Testis (tissue), 3 donors: Measurements from ENCODE around the gene INMT. TPM values are rescaled to one million over a fixed set of nuclear protein-coding genes. Genes with fewer than 3 reads are reported as not detected.

ENCODE experiments used
- DNase-seq: peaks from one replicate; pipeline ENCODE4 v3.0.0-alpha.2; 2019
- H3K27ac ChIP-seq, 2 donors: fragments of 200-600 bp; sonication (generic); one replicate each; pipeline ENCODE4 v1.5.1; 2019
- H3K27me3 ChIP-seq: fragments of 200-600 bp; sonication (generic); one replicate; pipeline ENCODE4 v1.5.1; 2019
- H3K36me3 ChIP-seq: fragments of 200-600 bp; sonication (generic); one replicate; pipeline ENCODE4 v1.5.1; 2017; ENCODE audit warnings: low read depth; ENCODE audit errors: missing control alignments
- H3K4me1 ChIP-seq: fragments of 200-600 bp; sonication (generic); one replicate; pipeline ENCODE4 v1.5.1; 2019
- H3K4me3 ChIP-seq, 2 donors: fragments of 200-600 bp; sonication (generic); one replicate each; pipeline ENCODE4 v1.5.1; 2017 to 2019
- H3K9me3 ChIP-seq: fragments of 200-600 bp; sonication (generic); one replicate; pipeline ENCODE4 v1.5.1; 2017
- POLR2A ChIP-seq: fragments of 450-650 bp; IDR thresholded peaks from one replicate; pipeline ENCODE4 v1.6.1; 2017; ENCODE audit warnings: antibody characterized with exemption, mild to moderate bottlenecking, moderate library complexity
- whole genome bisulfite sequencing, 2 donors: methylation state at CpG; one replicate each; pipeline ENCODE4 v1.1.5; 2018; 5-methylcytosine and 5-hydroxymethylcytosine counted together
- intact Hi-C: fragments of 100-400 bp; cut with DNase I; formaldehyde crosslinking; loops from one replicate; pipeline ENCODE4 v1.15.1; 2023; ENCODE audit warnings: low total_unique reads
- polyA plus RNA-seq: library from polyadenylated mRNA; stranded (reverse); fragments of 350-450 nt; fragmentation: Illumina TruSeq; extraction: RNeasy Lipid Tissue Mini Kit (QIAGEN cat#74804); gene quantifications from one replicate; pipeline ENCODE4 v1.2.3, GENCODE V29; 2014; ENCODE audit warnings: low read depth, low replicate concordance; ENCODE audit not compliant: insufficient read depth
- total RNA-seq, 2 donors: library from RNA; depleted of rRNA; stranded (reverse); fragments of >200 nt; gene quantifications; one replicate each; pipeline ENCODE4 v1.2.3, GENCODE V29; 2016
- TF ChIP-seq, protein P1 (sequence below), 3 experiments: fragments of 450-650 bp in 2 of 3; fragments of 200-600 bp in 1 of 3; sonication (generic) in 1 of 3; IDR thresholded peaks; one replicate each; pipeline ENCODE4 v1.5.1; 2016 to 2019; ENCODE audit warnings: antibody characterized with exemption in 3 of 3, mild to moderate bottlenecking in 2 of 3, moderate library complexity in 1 of 3

INMT gene
- total and polyA plus RNA-seq, 3 donors from 2014 or later: 31.8 to 68.4 (median 41.2) TPM

DNA sequence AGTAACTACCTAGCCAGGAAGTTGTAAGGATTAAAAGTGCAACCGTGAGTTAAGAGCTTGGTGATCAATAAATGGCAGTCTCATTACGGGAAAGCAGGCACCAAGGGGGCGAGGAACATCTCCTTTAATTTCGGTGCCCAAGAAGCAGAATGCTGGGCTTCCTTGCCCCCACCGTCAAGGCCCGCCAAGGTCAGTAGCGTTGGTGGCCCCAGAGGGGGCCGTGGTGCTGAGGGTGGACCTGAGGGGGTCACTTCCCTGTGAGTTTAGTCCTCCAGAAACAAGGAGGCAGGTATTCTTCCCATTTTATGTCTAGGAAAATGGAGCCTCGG lies 18.9 kb downstream of the INMT start:
- TF ChIP-seq, protein P1, sequence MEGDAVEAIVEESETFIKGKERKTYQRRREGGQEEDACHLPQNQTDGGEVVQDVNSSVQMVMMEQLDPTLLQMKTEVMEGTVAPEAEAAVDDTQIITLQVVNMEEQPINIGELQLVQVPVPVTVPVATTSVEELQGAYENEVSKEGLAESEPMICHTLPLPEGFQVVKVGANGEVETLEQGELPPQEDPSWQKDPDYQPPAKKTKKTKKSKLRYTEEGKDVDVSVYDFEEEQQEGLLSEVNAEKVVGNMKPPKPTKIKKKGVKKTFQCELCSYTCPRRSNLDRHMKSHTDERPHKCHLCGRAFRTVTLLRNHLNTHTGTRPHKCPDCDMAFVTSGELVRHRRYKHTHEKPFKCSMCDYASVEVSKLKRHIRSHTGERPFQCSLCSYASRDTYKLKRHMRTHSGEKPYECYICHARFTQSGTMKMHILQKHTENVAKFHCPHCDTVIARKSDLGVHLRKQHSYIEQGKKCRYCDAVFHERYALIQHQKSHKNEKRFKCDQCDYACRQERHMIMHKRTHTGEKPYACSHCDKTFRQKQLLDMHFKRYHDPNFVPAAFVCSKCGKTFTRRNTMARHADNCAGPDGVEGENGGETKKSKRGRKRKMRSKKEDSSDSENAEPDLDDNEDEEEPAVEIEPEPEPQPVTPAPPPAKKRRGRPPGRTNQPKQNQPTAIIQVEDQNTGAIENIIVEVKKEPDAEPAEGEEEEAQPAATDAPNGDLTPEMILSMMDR (IDR thresholded peaks at IDR 0.05): no peak
- no peak for TF ChIP-seq POLR2A
- H3K4me1 ChIP-seq: peaks cover 20% of the 10 kb centered on the region

GRCh38 chr7:30771174-30771879 lies 19.4 kb downstream of the INMT start, which contains the start of gene MINDY4:
MINDY4 (plus strand) TSS chr7:30771417; CDS start chr7:30771494, 77 bp downstream.
- peaks cover 21% of the 10 kb centered on the region for H3K4me1 ChIP-seq
- 1% methylated on average over 14 to 55 of the region's 62 CpGs for WGBS, 2 donors

More for the DNA sequence above, 18.9 kb downstream of the INMT start:
- peak overlapping the region; percentile 65 to 83 for H3K4me3 ChIP-seq
- no peaks in the 10 kb centered on the region for H3K27me3 ChIP-seq
- intact Hi-C loops: no loop called here
- no peaks in the 10 kb centered on the region for H3K9me3 ChIP-seq
- WGBS, 2 donors: 26 to 47% methylated on average over 9 of the region's 9 CpGs
- DNase-seq: no peak
- H3K36me3 ChIP-seq: no peaks in the 10 kb centered on the region
- H3K27ac ChIP-seq: peak overlapping the region; percentile 49 to 80

DNA sequence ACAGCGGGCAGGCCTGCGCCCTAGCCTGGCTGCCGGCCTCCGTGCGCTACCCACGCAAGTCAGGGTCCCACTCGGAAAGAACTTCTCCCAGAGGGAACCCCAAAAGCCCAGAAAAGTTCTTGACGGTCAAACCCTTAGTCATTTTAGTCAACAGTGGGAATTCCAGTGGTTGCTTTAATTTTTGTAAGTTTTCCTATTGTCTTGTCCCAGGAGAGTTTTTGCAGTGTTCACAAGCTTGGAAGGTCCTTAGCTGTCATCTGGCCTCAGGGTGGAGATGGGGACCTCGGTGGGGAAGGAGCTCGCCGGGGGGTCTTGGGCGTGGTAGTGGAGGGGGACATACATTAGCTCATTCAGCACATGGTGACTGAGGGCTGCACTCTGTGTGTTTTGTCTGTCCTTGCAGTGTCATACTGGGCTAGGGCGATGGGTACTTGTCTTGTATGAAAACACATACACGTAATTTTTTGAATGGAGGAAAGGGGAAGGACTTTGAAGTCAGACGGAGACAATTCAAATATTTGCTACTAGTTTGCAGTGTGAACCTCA lies 20.0 kb downstream of the INMT start:
- TF ChIP-seq, protein P1 (IDR thresholded peaks at IDR 0.05): no peak
- TF ChIP-seq POLR2A: no peak
- intact Hi-C loops: no loop called here
- H3K9me3 ChIP-seq: no peaks in the 10 kb centered on the region
- 1 to 2% methylated on average over 14 to 15 of the region's 15 CpGs for WGBS, 2 donors
- no peaks in the 10 kb centered on the region for H3K36me3 ChIP-seq
- no peaks in the 10 kb centered on the region for H3K27me3 ChIP-seq
- H3K4me1 ChIP-seq: peaks cover 27% of the 10 kb centered on the region
- DNase-seq: no peak
- H3K4me3 ChIP-seq: peak overlapping the region; percentile 65 to 83
- H3K27ac ChIP-seq: peak overlapping the region; percentile 49 to 80

More at GRCh38 chr7:30771174-30771879, 19.4 kb downstream of the INMT start, which contains the start of gene MINDY4:
- peak within 1 kb of the TSS; percentile 65 to 83 for H3K4me3 ChIP-seq
- H3K27me3 ChIP-seq: no peaks in the 10 kb centered on the region
- no peaks in the 10 kb centered on the region for H3K9me3 ChIP-seq
- peak; percentile 91 for DNase-seq
- TF ChIP-seq, protein P1 (IDR thresholded peaks at IDR 0.05): no peak
- no peak for TF ChIP-seq POLR2A
- no peaks in the 10 kb centered on the region for H3K36me3 ChIP-seq
- peak within 1 kb of the TSS; percentile 49 to 80 for H3K27ac ChIP-seq
- intact Hi-C loops: no loop called here

GRCh38 chr7:30772984-30773383 lies 21.0 kb downstream of the INMT start:
- TF ChIP-seq, protein P1 (IDR thresholded peaks at IDR 0.05): no peak
- TF ChIP-seq POLR2A: no peak
- Histone ChIP-seq H3K27me3 (no peaks in the 10 kb centered on the region), H3K36me3 (no peaks in the 10 kb centered on the region), H3K27ac (no peak overlapping the region), H3K9me3 (no peaks in the 10 kb centered on the region), H3K4me3 (no peak overlapping the region), H3K4me1 (peaks cover 30% of the 10 kb centered on the region)
- no peak for DNase-seq
- intact Hi-C loops: no loop called here
- WGBS, 2 donors: 50 to 63% methylated on average over 6 of the region's 6 CpGs
